NCI-H226 (cell line): Measurements from ENCODE around the gene VSTM2L.

Source experiments
- DNase-seq: peaks from one replicate; pipeline ENCODE4 v3.0.0-alpha.2; 2015

The VSTM2L gene

GRCh38 chr20:37878835-37879599 is 23.9 kb upstream of the VSTM2L start:
- no peak for DNase-seq

GRCh38 chr20:37879843-37880242 is 23.1 kb upstream of the VSTM2L start:
- DNase-seq = no peak

DNA sequence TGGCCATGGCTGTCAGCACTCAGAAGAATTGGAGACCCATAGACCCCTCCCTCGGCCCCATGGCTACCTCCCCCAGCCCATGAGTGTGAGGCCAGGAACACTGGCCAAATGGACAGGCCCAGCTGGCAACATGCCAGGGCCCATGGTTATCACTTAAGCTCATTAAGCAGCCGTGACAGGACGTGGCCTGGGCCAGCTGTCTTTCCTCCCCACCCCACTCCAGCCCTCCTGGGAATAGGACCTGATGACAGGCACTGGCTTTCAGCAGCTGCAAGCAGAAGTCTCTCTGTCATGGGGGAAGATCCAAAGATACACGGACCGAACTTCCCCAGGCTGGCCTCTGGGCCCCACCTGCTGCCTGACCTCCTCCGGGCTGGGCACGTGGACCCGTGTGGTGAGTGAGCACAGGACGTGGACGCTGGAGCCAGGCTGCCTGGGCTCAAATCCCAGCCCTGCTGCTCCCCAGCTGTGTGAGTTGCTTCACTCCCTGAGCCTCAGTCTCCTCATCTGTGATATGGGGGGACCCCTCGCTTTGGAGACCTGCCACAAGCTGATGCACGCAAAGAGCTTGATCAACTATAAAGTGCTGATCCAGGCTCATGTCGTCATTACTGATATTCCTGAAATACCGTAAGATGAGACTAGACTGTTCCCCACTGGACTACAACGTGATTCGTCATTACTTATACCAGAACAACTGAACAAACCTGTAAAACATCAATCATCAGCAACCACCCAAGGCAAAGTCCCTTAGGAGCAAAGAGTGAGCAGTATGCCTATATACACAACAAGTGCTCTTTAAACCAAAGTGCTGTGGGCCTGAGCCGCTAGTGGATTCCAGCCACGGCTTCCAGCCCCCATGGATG is 22.0 kb upstream of the VSTM2L start:
- no peak for DNase-seq

GRCh38 chr20:37881601-37882343 is 21.2 kb upstream of the VSTM2L start:
- no peak for DNase-seq

DNA sequence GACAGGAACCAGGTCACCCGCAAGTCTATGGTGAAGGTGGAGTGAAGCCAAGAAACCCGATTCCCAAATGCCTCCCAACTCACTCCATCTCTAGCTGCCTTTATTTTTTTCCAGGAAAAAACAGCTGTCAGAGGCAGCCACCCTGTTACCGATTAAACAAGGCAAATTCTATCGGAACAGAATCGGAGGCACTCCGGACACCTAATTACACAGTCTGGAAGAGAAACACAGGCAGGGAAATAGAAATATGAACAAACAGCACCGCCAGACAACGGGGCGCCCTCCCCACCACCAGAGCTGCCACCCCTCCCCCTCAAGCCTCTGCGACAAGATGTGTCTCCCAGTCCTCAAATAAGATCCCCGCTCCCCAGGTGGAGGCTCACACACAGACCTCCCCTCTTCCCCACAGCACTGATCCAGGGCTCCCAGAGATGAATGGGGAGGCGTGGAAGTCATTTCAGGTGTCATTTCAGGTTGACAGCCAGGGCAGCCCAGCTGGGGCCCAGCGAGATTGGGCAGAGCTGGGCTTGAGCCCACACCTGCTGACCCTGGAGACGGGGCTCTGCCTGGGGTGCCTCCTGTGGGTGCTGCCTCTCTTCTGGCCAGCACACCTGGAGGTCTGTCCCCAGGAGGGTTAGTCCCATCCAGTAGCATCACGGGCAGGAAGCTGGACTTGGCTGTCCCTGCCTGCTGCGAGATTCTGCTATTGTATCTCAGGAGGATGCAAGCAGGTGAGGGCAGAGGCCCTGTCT is 19.8 kb upstream of the VSTM2L start:
- no peak for DNase-seq

DNA sequence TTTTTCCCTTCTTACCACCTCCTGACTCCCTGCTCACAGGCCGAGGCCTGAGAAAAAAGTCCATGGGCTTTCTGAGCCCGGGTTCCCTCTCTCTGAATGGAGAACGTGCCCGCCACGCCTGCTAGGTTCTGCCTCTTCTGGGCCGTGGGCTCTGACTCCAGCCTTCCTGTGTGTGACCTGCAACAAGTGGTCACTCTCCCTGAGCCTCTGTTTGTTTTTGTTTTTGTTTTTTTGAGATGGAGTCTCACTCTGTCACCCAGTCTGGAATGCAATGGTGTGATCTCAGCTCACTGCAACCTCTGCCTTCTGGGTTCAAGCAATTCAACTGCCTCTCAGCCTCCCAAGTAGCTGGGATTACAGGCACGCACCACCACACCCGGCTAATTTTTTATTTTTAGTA is 17.9 kb upstream of the VSTM2L start:
- DNase-seq = no peak

DNA sequence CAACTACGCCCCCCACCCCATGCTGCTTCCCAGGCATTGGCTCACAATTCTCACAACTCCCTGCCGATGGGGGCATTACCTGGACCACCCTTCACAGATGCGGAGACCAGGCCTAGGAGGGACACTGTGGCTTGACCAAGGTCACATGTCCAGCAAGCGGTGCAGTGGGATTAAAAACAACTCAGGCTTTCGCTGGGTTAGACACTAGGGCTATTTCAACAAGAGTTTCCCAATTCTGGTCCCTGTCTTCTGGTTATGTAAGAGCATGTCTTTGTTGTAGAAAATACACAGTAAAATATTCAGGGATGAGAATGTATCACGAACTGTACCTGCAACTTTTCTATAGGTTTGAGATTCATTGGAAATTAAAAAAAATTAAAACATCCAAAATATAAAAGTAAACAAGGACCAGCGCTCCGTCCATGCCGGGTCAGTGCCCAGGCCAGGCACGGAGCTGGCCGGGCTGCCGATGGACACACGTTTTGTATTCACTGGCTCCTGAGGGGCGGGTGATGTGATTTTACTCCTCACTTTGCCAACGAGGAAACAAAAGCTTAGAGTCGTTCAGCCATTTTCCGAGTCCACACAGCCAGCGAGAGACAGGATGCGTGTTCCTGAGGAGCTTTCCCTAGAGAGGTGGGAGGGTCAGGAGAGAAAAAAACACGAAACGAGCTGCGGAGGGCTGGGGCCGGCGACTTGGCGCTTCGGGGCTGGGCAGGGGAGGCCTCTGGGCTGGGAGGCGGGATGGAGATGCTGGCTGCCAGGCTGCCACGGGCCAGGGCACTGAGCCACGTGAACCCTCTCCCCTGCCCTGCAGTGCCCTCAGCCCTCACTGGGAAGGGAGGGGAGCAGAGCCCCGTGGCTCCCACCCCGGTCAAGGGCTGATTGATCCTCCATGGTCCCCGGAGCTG is 17.1 kb upstream of the VSTM2L start:
- no peak for DNase-seq

GRCh38 chr20:37886851-37887297 is 16.1 kb upstream of the VSTM2L start:
- no peak for DNase-seq

GRCh38 chr20:37888641-37889040 is 14.3 kb upstream of the VSTM2L start:
- no peak for DNase-seq

DNA sequence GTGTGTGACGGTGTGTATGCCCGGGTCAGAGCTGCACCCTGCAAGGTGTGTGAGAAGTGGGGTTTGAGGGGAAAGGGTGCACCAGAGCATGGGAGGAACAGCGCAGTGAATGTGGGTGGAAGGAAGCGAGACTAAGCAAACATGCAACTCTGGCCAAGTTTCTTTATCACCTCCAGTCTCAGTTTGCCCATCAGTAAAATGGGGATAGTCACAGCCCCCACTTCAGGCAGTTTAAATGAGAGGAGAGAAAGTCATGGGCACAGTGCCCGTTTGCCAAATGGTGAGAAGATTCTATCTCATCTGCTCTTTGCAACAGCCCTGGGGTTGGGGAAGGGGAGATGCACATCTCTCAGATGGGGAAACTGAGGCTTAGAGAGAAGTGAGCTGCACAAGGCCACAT is 12.8 kb upstream of the VSTM2L start:
- DNase-seq = no peak

GRCh38 chr20:37890643-37891042 is 12.3 kb upstream of the VSTM2L start:
- no peak for DNase-seq

DNA sequence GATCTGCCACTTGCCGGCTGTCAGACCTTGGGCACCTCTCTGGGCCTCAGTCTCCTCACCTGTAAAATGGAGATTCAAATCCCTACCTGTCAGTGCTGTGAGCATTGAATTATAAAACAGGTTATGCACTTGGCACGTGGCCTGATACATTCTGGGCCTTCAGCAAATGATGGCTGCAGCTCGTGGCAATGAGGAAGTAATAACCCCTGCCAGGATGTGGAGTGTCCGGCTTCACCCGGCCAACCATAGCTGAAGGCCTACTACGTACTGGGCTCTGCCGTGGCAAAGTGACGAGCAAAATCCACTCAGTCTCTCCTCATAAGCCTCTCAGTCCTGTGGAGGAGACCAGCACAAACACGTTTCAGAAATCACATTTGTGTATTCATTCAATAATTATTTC is 10.9 kb upstream of the VSTM2L start:
- DNase-seq = no peak

GRCh38 chr20:37893566-37894241 is 9.2 kb upstream of the VSTM2L start:
- no peak for DNase-seq

- no peak for DNase-seq
Observed at GRCh38 chr20:37894454-37894853, 8.5 kb upstream of the VSTM2L start.

DNA sequence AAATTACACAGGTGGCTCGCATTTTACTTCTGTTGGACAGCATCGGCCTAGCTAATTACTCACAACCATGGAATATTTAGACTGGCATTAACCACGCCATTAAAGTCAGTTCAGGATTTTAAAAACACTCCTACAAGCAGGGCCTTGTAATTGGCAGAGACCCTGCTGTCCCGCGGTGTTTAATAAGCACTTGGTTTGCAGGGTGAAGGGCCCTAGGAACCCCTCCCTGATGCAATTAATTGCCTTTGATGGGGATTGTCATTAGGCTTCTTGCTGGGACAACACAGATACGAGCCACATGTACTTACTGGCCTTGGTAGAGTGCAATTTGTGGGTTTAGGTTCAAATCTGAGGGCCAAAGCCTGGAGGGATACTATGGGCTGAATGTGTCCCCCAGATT is 7.8 kb upstream of the VSTM2L start:
- DNase-seq = no peak

DNA sequence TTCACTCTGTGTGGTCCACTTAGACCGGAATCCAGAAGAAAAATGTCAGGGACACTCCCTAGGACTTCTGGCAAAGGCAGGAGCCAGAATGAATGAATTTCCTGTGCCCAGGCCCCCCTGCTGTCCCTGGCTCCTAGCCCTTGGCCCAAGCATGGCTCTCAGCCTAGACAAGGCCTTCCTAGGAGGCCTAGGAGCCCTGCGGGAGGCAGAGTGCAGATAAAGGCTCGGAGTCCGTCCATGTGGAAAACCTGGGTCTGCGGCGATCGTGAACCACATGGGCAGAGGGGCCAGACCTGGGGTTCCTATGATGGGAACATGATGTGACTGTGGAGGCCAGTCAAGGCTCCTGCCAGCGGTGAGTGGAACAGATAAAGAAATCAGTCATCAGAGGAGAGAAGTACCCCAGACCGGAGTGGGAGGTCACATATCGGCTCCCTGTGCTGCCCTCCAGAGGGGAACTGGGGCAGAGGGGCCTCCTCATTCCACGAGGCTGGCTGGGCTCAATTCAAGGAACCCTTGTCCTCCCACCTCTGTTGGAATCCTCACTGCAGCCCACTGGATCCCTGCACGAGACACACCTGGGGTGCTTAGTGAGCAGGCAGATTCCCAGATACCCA is 5.9 kb upstream of the VSTM2L start:
- DNase-seq = no peak

GRCh38 chr20:37898233-37899104 is 4.5 kb upstream of the VSTM2L start:
- DNase-seq = no peak

- no peak for DNase-seq
Observed at GRCh38 chr20:37899105-37900045, 3.6 kb upstream of the VSTM2L start.
